GM18907 (cell line): ENCODE measurements around the gene SCUBE1.
"Not testable (repeated sequence)": the region's sequence is repeated elsewhere in the genome, so short reads cannot be mapped to it uniquely, and the experiment has no call there.

Experiments
- ATAC-seq: cut with Tn5 transposase; IDR thresholded peaks from one replicate; pipeline ENCODE4 v1.9.1; 2021; ENCODE audit warnings: mild to moderate bottlenecking, moderate library complexity; ENCODE audit not compliant: unreplicated experiment

SCUBE1 gene

DNA sequence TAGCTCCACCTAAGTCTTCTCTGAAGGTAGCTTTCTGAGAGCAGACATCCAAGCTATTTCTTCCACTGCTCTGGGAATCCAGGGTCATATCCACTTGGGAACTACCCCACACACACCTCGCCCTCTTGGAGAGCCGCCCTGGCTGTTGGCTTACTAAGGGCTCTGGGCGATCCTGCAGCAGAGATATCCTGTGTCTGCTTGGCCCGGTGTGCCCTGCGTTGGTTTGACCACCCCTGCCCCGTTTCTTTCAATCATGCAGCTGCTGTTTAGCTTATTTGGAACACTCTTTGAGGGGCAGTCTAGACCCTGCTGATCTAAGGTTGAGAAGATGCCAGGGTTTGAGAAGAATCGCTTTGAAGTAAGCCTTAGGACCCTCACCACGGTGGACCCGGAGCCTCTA is 17.4 kb upstream of the SCUBE1 start:
- ATAC-seq: no peak

DNA sequence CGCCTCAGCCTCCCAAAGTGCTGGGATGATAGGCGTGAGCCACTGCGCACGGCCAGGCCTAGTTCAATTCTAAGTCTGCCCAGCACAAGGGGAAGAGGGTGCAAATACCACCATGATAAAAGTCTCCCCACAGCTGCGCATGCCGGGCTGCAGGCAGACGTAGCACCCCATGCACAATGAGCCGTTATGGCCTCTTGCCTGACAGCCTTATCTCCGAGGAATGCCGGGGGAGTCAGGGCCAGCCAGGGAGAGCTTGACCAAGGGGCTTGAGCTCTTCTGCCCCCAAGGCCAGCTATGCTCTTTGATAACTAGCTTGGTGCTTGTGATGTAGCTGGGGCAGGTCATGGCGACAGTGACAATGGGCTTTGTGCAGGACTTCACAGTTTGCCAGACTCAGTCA is 13.7 kb upstream of the SCUBE1 start:
- no peak for ATAC-seq

GRCh38 chr22:43355688-43356087 is 12.5 kb upstream of the SCUBE1 start:
- ATAC-seq: not testable (repeated sequence)

- no peak for ATAC-seq
Measured at GRCh38 chr22:43351966-43352345, 8.8 kb upstream of the SCUBE1 start.

- ATAC-seq: no peak
Measured at GRCh38 chr22:43349636-43350035, 6.5 kb upstream of the SCUBE1 start.

DNA sequence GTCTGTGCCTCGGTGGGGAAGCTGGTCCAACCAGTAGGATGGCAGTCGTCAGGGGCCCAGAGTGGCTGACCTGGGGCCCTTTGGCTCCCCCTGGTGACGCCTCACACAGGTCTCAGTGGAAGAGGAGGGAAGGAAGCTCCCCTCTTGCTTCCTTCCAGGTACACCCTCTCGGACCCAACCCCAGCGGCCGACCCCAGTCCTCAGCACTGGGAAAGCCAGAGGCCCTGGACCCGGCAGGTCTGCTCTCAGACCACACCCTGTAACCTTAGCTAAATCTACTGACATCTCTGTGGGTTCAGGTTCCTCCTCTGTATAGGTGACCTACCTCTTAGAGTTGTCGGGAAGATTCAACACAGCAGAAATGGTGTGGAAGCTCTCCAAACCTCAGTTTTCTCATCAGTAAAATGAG is 3.4 kb upstream of the SCUBE1 start:
- ATAC-seq: no peak

DNA sequence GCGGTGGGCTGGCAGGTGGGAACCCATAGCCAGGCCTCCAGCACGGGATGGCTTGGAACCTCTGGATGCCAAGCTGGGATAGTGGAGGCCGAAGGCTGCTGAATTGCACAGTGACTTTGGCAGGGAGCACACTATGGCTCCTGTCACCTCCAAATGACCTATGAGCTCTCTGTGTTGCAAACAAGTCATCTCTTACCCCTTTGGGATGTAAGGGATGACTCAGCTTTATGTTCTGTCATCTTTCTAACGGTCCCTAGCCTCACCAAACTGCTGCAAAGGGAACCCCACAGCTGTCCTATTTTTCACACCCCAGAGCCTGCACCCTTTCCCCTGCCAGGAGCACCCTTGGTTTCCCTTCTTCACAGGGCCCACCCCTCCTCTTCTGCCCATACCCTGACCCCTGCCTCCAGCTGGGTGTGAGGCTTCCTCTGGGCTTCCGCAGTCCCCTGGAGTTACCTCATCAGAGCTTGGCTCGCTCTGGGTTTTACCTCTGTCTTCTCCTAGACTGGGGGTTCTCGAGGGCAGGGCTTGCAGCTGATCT is 2.7 kb upstream of the SCUBE1 start:
- ATAC-seq: no peak

DNA sequence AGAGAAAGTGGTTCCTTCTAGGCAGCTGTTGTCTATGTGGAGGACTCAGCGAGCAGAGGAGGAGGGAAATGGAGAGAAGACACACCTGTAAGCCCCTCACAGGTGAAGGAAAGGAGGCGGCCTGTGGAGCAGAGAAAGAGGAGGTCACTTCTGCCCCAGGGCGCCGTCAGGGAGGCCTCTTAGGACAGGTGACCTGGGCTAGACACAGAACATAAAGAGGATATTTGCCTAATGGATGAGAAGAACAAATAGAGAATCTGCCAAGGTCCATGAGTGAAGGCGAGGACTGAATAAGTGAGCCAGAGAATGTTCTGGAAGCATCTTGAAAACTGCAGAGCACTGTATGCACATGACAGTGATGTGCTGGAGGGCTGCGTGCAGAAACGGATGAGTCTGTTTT is 2.2 kb upstream of the SCUBE1 start:
- no peak for ATAC-seq

GRCh38 chr22:43344520-43344787 is 1.3 kb upstream of the SCUBE1 start:
- no peak for ATAC-seq

DNA sequence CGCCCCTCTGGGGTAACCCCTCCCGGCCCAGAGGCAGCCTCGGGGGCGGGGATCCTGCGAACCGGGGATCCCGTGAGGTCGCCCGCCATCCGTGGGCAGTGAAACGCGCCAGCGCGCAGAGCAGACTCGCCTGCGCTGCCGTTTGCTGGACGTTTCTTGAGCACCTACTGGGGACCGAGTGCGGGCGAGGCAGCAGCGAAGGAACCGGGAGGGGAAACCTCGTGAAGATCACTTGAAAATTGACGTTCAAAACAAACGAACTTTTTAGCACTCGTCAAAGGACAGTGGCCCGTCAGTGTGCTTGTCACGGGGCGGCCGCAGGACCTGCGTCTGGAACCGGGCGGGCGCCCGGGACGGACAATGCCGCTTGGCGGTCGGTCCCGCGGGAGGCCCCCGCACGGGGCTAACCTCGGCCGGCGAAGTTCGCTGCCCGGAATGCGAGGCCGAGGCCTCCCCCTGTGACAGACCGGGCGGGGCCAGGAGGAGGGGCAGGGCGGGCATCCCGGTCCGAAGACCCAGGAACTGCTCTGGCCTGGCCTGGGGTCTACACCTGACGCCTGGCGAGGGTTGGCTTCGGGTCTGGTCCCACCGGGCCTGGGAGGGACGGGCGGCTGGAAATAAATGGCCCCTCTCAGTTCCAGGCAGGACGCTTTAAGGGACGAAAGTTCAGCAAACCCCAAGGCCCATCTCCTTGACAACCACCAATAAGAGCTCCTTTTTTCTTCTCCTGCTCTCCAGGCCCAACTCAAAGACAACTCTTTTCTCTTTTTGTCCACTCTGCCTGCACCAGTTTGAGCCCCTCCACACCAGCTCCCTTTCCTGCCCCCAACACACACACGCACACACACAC is 723 bp upstream of the SCUBE1 start:
- ATAC-seq: no peak

GRCh38 chr22:43342347-43343261 is 568 bp downstream of the SCUBE1 start:
- ATAC-seq: no peak

GRCh38 chr22:43341565-43341964 is 1.6 kb downstream of the SCUBE1 start:
- no peak for ATAC-seq

- ATAC-seq: no peak
Measured at GRCh38 chr22:43338766-43339345, 4.3 kb downstream of the SCUBE1 start.

- no peak for ATAC-seq
Measured at GRCh38 chr22:43337946-43338345, 5.2 kb downstream of the SCUBE1 start.

- no peak for ATAC-seq
Measured at GRCh38 chr22:43337385-43337784, 5.8 kb downstream of the SCUBE1 start.

GRCh38 chr22:43334378-43334777 is 8.8 kb downstream of the SCUBE1 start:
- no peak for ATAC-seq

- ATAC-seq: no peak
Measured at GRCh38 chr22:43333978-43334377, 9.2 kb downstream of the SCUBE1 start.

GRCh38 chr22:43333156-43333555 is 10.0 kb downstream of the SCUBE1 start:
- no peak for ATAC-seq

- ATAC-seq: no peak
Measured at GRCh38 chr22:43331698-43332097, 11.5 kb downstream of the SCUBE1 start.

- ATAC-seq: no peak
Measured at GRCh38 chr22:43331069-43331451, 12.1 kb downstream of the SCUBE1 start.

DNA sequence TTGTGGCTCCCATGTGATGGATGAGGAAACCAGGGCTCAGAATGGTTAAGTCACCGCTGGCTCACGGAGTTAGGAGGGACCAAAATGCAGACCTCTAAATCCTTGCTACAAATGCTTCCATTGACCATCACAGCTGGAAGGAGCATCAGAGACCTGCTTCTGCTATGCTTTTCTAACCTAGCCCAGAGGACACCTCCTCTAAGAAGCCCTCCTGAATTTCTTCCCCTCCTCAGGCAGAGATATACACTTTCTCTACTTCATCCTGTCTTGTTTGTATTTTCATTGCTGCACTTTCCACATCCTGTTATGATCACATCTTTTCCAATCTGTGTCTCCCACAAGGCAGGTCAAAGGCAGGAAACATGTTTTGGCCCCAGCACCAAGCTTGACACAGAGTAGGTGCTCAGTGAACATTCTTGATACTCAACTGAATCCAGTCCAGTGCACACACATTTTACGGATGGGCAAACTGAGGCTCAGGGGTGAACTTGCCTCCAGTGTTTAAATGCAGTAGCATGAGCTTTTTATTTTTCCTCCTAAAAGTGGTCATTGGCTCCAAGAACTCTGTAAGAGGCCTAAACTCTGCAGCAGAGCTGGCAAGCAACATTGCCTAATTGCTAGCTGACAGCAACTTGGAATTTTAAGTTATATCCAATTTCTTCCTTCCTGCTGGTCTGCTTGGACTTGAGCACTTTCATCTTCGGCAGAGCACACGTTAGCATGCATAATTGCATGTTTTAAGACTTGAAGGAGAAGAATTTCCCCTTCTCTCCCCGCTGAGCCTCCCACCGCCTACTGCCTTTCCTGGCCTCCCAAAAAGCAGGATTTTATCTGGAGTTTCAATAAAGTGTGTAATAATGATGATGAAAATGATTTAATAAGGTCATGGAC is 12.7 kb downstream of the SCUBE1 start:
- no peak for ATAC-seq
